SK-N-SH (cell line): Measurements from ENCODE around the gene PSMG3. TPM values are rescaled to one million over a fixed set of nuclear protein-coding genes. Genes with fewer than 3 reads are reported as not detected.

Experiments used
- CTCF ChIA-PET: fragments of 300-600, 350-600 bp; formaldehyde crosslinking; extraction: SDS; loops from one replicate; lab custom pipeline; 2021; lab: Yijun Ruan, JAX
- POLR2A ChIA-PET: fragments of 350-600 bp; sonication (Branson Sonifier 250); formaldehyde crosslinking; extraction: SDS; loops from one replicate; lab custom pipeline; 2020; ENCODE audit warnings: antibody characterized with exemption, inconsistent platforms; lab: Yijun Ruan, JAX
- DNase-seq: peaks from one replicate; pipeline ENCODE4 v3.0.0; 2012
- H2AFZ ChIP-seq: fragments of 200-600 bp; sonication (generic); 2 replicates; pipeline ENCODE4 v1.8.1; 2016; ENCODE audit warnings: antibody characterized with exemption, mild to moderate bottlenecking, low read depth
- H3F3A ChIP-seq: fragments of 200-600 bp; sonication (generic); replicated peaks from 2 replicates; pipeline ENCODE3; 2016; ENCODE audit warnings: antibody characterized with exemption, mild to moderate bottlenecking; ENCODE audit not compliant: insufficient read depth
- H3K27ac ChIP-seq, 2 experiments: fragments of 200-500 bp in 1 of 2; fragments of 200-600 bp in 1 of 2; sonication (Bioruptor generic) in 1 of 2; sonication (generic), shearing (Covaris generic) in 1 of 2; 2 replicates each; pipeline versions ENCODE4 v1.5.1 to v1.6.1; 2014 to 2016; ENCODE audit warnings: low read depth in 2 of 2, inconsistent platforms in 1 of 2, low read length in 1 of 2, mild to moderate bottlenecking in 1 of 2, mixed read lengths in 1 of 2
- H3K27me3 ChIP-seq: fragments of 200-600 bp; sonication (generic), shearing (Covaris generic); 2 replicates; pipeline ENCODE4 v1.6.1; 2016; ENCODE audit warnings: mixed run types; ENCODE audit not compliant: insufficient read depth
- H3K36me3 ChIP-seq, 2 experiments: fragments of 200-500 bp in 1 of 2; fragments of 200-600 bp in 1 of 2; sonication (Bioruptor generic) in 1 of 2; sonication (generic) in 1 of 2; replicated peaks in 1 of 2; 2 replicates each; pipeline versions ENCODE3 to v1.5.1; 2014 to 2016; ENCODE audit warnings: low read length in 1 of 2, mild to moderate bottlenecking in 1 of 2; ENCODE audit not compliant: insufficient read depth in 2 of 2, control insufficient read depth in 1 of 2
- H3K4me1 ChIP-seq, 2 experiments: fragments of 200-500 bp in 1 of 2; fragments of 200-600 bp in 1 of 2; sonication (Bioruptor generic) in 1 of 2; sonication (generic), shearing (Covaris generic) in 1 of 2; 2 replicates each; pipeline versions ENCODE4 v1.5.1 to v1.6.1; 2014 to 2016; ENCODE audit warnings: low read depth in 1 of 2, low read length in 1 of 2, mixed run types in 1 of 2; ENCODE audit not compliant: insufficient read depth in 2 of 2, control insufficient read depth in 1 of 2
- H3K4me2 ChIP-seq: fragments of 200-600 bp; sonication (generic), shearing (Covaris generic); 2 replicates; pipeline ENCODE4 v1.6.1; 2017; ENCODE audit warnings: mixed run types
- H3K4me3 ChIP-seq, 2 experiments: fragments of 200-500 bp in 1 of 2; fragments of 200-600 bp in 1 of 2; sonication (Bioruptor generic) in 1 of 2; sonication (generic), shearing (Covaris generic) in 1 of 2; 2 replicates each; pipeline versions ENCODE4 v1.5.1 to v1.8.1; 2014 to 2016; ENCODE audit warnings: low read depth in 2 of 2, inconsistent platforms in 1 of 2, low read length in 1 of 2, mild to moderate bottlenecking in 1 of 2, mixed read lengths in 1 of 2, moderate library complexity in 1 of 2
- H3K79me2 ChIP-seq: fragments of 200-600 bp; sonication (generic); 2 replicates; pipeline ENCODE4 v1.8.1; 2017; ENCODE audit warnings: mild to moderate bottlenecking; ENCODE audit not compliant: insufficient read depth
- H3K9ac ChIP-seq: fragments of 200-600 bp; sonication (generic); 2 replicates; pipeline ENCODE4 v1.6.1; 2017; ENCODE audit warnings: mixed run types
- H3K9me2 ChIP-seq: fragments of 200-600 bp; sonication (generic); 2 replicates; pipeline ENCODE4 v1.6.1; 2017; ENCODE audit warnings: mixed run types
- H3K9me3 ChIP-seq: fragments of 200-600 bp; sonication (generic); 2 replicates; pipeline ENCODE4 v1.6.1; 2017; ENCODE audit warnings: mixed run types, mild to moderate bottlenecking, moderate library complexity
- H4K20me1 ChIP-seq: fragments of 200-600 bp; sonication (generic); 2 replicates; pipeline ENCODE4 v1.6.1; 2017; ENCODE audit warnings: mild to moderate bottlenecking, mixed run types; ENCODE audit not compliant: insufficient read depth
- CHD2 ChIP-seq: fragments of 150-350 bp; IDR thresholded peaks from 2 replicates; pipeline ENCODE4 v1.6.1; 2018; ENCODE audit warnings: low read length; ENCODE audit not compliant: partially characterized antibody
- FOXM1 ChIP-seq: IDR thresholded peaks from 2 replicates; pipeline ENCODE4 v1.4.0; 2012; ENCODE audit warnings: low read depth, mild to moderate bottlenecking
- GABPA ChIP-seq: IDR thresholded peaks from 2 replicates; pipeline ENCODE4 v1.4.0; 2012; ENCODE audit warnings: low read depth, mild to moderate bottlenecking
- GATA2 ChIP-seq: sonication (generic); formaldehyde crosslinking; IDR thresholded peaks from 2 replicates; pipeline ENCODE4 v1.5.0; 2020; ENCODE audit warnings: mild to moderate bottlenecking, missing genetic modification reagents
- IRF3 ChIP-seq: fragments of 150-350 bp; IDR thresholded peaks from 2 replicates; pipeline ENCODE4 v1.6.1; 2016; ENCODE audit warnings: mild to moderate bottlenecking, low read depth, low read length
- JUND ChIP-seq: IDR thresholded peaks from 2 replicates; pipeline ENCODE4 v1.4.0; 2012
- NFIC ChIP-seq: IDR thresholded peaks from 2 replicates; pipeline ENCODE4 v1.4.0; 2012; ENCODE audit warnings: borderline replicate concordance
- NRF1 ChIP-seq: IDR thresholded peaks from 2 replicates; pipeline ENCODE4 v1.6.1; 2012; ENCODE audit warnings: low read depth, mild to moderate bottlenecking, low read length
- RAD21 ChIP-seq: IDR thresholded peaks from 2 replicates; pipeline ENCODE4 v1.6.1; 2012; ENCODE audit warnings: mild to moderate bottlenecking, low read length
- RXRA ChIP-seq: IDR thresholded peaks from 2 replicates; pipeline ENCODE4 v1.4.0; 2012; ENCODE audit warnings: low read depth, mild to moderate bottlenecking, borderline replicate concordance
- SIN3A ChIP-seq: IDR thresholded peaks from 2 replicates; pipeline ENCODE4 v1.6.1; 2012; ENCODE audit warnings: low read depth, mild to moderate bottlenecking, low read length, moderate library complexity, borderline replicate concordance
- SMC3 ChIP-seq: IDR thresholded peaks from 2 replicates; pipeline ENCODE4 v1.6.1; 2012; ENCODE audit warnings: low read depth, low read length, improper control_type of control experiment
- TEAD4 ChIP-seq: IDR thresholded peaks from 2 replicates; pipeline ENCODE4 v1.4.0; 2012; ENCODE audit warnings: mild to moderate bottlenecking, borderline replicate concordance; ENCODE audit not compliant: insufficient read depth
- USF2 ChIP-seq: fragments of 150-350 bp; IDR thresholded peaks from 2 replicates; pipeline ENCODE4 v1.6.1; 2017; ENCODE audit warnings: antibody characterized with exemption, low read length, low read depth, borderline replicate concordance
- ZBTB33 ChIP-seq: IDR thresholded peaks from 2 replicates; pipeline ENCODE4 v1.4.0; 2012; ENCODE audit warnings: low read depth, borderline replicate concordance
- WGBS: methylation state at CpG from one replicate; pipeline ENCODE4 v1.1.6; 2017; ENCODE audit warnings: low lambda C conversion rate; 5-methylcytosine and 5-hydroxymethylcytosine counted together
- polyA plus RNA-seq, 3 experiments: library from polyadenylated mRNA; depleted of rRNA; stranded (reverse); fragments of >200 nt; gene quantifications; 2 replicates each; pipeline ENCODE4 v1.2.3, GENCODE V29; 2012
- TF ChIP-seq, protein P1 (sequence below): IDR thresholded peaks from 2 replicates; pipeline ENCODE4 v1.4.0; 2012; ENCODE audit warnings: low read depth

The PSMG3 gene
- polyA plus RNA-seq, 1 of the 3 experiments (the other 2 are of a cell fraction): 109 TPM

DNA sequence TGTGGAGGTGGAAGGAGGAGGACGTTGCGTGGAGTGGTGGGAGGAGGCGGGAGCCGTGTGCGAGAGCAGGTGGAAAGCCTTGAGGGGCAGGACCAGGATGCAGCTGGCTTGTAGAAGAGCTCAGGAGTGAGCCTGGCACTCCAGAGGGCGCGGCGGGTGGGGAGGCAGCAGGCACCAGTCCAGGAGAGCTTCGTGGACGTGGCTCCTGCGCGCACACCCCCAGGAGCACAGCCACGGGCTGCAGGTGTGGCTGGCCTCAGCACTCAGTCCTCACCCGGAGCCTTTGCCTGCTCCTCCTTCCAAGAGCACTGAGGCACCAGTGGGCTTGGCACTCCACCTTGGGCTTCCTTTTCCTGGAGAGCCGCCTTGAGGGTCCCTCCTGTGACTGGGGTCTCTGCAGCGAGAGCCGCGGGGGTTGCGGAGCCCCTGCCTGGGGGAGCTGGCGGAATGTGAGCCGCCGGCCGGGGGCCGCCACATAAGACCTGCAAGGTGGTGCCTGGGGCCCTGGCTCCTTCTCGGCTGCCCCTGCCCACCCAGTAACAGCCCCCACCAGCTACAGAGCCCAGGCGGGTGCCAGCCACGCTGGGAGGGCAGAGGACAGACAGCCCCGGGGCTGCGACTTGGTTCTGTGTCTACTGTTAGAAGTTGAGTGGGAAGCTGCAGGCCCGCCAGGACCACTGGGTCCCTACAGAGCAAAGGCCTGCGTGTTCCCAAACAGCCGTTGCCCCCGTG is 28.2 kb downstream of the PSMG3 start:
- no peaks in the 10 kb centered on the region for H3K9me2 ChIP-seq
- H3K36me3 ChIP-seq: peaks cover 7 to 47% of the 10 kb centered on the region in 2 experiments
- ChIA-PET CTCF (interaction anchor here (2.3 to 2.6 kb wide), 2 partner anchors 14 to 68 kb away, joined by 6 to 8 read pairs; partner anchors contain the start of gene TMEM184A), POLR2A (interaction anchor here (0.7 kb wide), 1 partner anchor 23 kb away, joined by 3 read pairs; no protein-coding TSS in a partner anchor)
- H3F3A ChIP-seq: no peaks in the 10 kb centered on the region
- H3K4me3 ChIP-seq: no peak overlapping the region
- peaks cover 38% of the 10 kb centered on the region for H3K79me2 ChIP-seq
- H3K27ac ChIP-seq: no peak overlapping the region
- H3K9me3 ChIP-seq: no peaks in the 10 kb centered on the region
- no peak for DNase-seq
- H3K4me2 ChIP-seq: no peak overlapping the region
- WGBS: 93% methylated on average over 20 of the region's 33 CpGs
- H3K27me3 ChIP-seq: no peaks in the 10 kb centered on the region
- no peaks in the 10 kb centered on the region for H4K20me1 ChIP-seq
- H3K9ac ChIP-seq: no peak overlapping the region
- TF ChIP-seq TEAD4: no peak
- TF ChIP-seq, protein P1, sequence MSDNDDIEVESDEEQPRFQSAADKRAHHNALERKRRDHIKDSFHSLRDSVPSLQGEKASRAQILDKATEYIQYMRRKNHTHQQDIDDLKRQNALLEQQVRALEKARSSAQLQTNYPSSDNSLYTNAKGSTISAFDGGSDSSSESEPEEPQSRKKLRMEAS: no peak
- TF ChIP-seq IRF3: no peak
- TF ChIP-seq SMC3: no peak
- no peak for TF ChIP-seq NRF1
- TF ChIP-seq FOXM1: no peak
- no peak for TF ChIP-seq NFIC
- no peak for TF ChIP-seq SIN3A
- TF ChIP-seq CHD2: no peak
- TF ChIP-seq JUND: no peak
- H3K4me1 ChIP-seq: peaks cover 16 to 28% of the 10 kb centered on the region in 2 experiments; a peak in 3 of 4 replicates
- no peak overlapping the region for H2AFZ ChIP-seq

DNA sequence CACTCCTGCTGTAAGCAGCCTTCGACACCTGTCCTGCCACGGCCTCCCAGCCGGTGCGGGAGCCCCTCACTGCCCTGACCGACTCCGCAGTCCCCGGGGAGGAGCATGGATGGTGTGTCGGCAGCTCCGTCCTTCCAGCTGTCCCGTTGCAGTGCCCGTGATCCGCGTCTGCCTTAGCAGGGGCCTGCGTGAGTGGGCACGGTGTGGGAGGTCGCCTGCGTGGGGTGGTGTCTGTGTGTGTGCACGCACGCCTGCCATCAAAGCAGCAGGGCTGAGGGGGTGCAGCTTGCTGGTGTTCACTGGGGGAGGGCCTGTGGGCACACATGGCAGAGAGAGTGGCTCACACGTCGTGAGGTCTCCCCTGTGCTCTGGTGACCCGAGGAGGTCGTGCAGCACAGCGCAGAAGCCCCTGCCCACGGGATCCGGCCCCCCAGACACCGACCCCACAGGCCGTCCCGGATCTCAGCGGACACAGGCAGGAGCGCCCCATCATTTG is 29.0 kb downstream of the PSMG3 start:
- Histone ChIP-seq H3K9ac (no peak overlapping the region), H4K20me1 (no peaks in the 10 kb centered on the region), H2AFZ (no peak overlapping the region), H3K79me2 (peaks cover 45% of the 10 kb centered on the region), H3K27me3 (no peaks in the 10 kb centered on the region), H3K27ac (no peak overlapping the region), H3K4me2 (no peak overlapping the region), H3K36me3 (peaks cover 7 to 47% of the 10 kb centered on the region in 2 experiments), H3K9me3 (no peaks in the 10 kb centered on the region), H3K4me1 (peaks cover 21 to 29% of the 10 kb centered on the region in 2 experiments; a peak in 3 of 4 replicates), H3K9me2 (no peaks in the 10 kb centered on the region), H3F3A (no peaks in the 10 kb centered on the region), H3K4me3 (no peak overlapping the region)
- DNase-seq: no peak
- 95% methylated on average over 28 of the region's 31 CpGs for WGBS
- POLR2A ChIA-PET: interaction anchor here (0.7 kb wide), 1 partner anchor 24 kb away, joined by 3 read pairs; no protein-coding TSS in a partner anchor
- CTCF ChIA-PET: interaction anchor here (1.9 to 2.6 kb wide), 2 partner anchors 15 to 67 kb away, joined by 6 to 10 read pairs; partner anchors contain the start of gene TMEM184A
- TF ChIP-seq USF2 (no peak), GABPA (no peak), RXRA (no peak), ZBTB33 (no peak), RAD21 (no peak), GATA2 (no peak)
